H9 (cell line): Measurements from ENCODE around the gene CDC5L. TPM values are rescaled to one million over a fixed set of nuclear protein-coding genes. Genes with fewer than 3 reads are reported as not detected.

Experiments
- DNase-seq: peaks from one replicate; pipeline ENCODE4 v3.0.0-alpha.2; 2017
- H2AFZ ChIP-seq: one replicate; pipeline ENCODE4 v1.6.1; 2013; ENCODE audit warnings: mild to moderate bottlenecking, low read length, control low read depth, moderate library complexity
- H2AK5ac ChIP-seq: 2 replicates; pipeline ENCODE4 v1.6.1; 2013; ENCODE audit warnings: low read length, control low read depth, mixed read lengths; ENCODE audit not compliant: insufficient read length
- H2BK120ac ChIP-seq: one replicate; pipeline ENCODE4 v1.6.1; 2013; ENCODE audit warnings: low read depth, mild to moderate bottlenecking, low read length, control low read depth, inconsistent platforms; ENCODE audit not compliant: poor library complexity, severe bottlenecking
- H2BK12ac ChIP-seq: 2 replicates; pipeline ENCODE4 v1.6.1; 2013; ENCODE audit warnings: low read length, control low read depth, mixed read lengths, low read depth; ENCODE audit not compliant: insufficient read length
- H2BK15ac ChIP-seq: 2 replicates; pipeline ENCODE4 v1.6.1; 2013; ENCODE audit warnings: low read depth, low read length, control low read depth
- H2BK20ac ChIP-seq: one replicate; pipeline ENCODE4 v1.6.1; 2013; ENCODE audit warnings: low read depth, mild to moderate bottlenecking, low read length, control low read depth, inconsistent platforms; ENCODE audit not compliant: poor library complexity, severe bottlenecking
- H2BK5ac ChIP-seq: 2 replicates; pipeline ENCODE4 v1.6.1; 2013; ENCODE audit warnings: low read length, control low read depth, mixed read lengths; ENCODE audit not compliant: insufficient read length
- H3K14ac ChIP-seq: 2 replicates; pipeline ENCODE4 v1.6.1; 2013; ENCODE audit warnings: low read length, control low read depth; ENCODE audit not compliant: insufficient read depth
- H3K18ac ChIP-seq: 2 replicates; pipeline ENCODE4 v1.6.1; 2013; ENCODE audit warnings: low read depth, mild to moderate bottlenecking, mixed read lengths, low read length, control low read depth; ENCODE audit not compliant: insufficient read length
- H3K23ac ChIP-seq: 2 replicates; pipeline ENCODE4 v1.6.1; 2013; ENCODE audit warnings: low read length, control low read depth, mixed read lengths, low read depth; ENCODE audit not compliant: insufficient read length
- H3K23me2 ChIP-seq: 2 replicates; pipeline ENCODE4 v1.6.1; 2013; ENCODE audit warnings: low read depth, mild to moderate bottlenecking, mixed read lengths, low read length, control low read depth; ENCODE audit not compliant: insufficient read length, poor library complexity, severe bottlenecking
- H3K27ac ChIP-seq: 2 replicates; pipeline ENCODE4 v1.5.1; 2013; ENCODE audit warnings: low read length, control low read depth, mixed read lengths, low read depth; ENCODE audit not compliant: insufficient read length
- H3K27me3 ChIP-seq: 2 replicates; pipeline ENCODE4 v1.6.1; 2013; ENCODE audit warnings: low read length, control low read depth, inconsistent platforms; ENCODE audit not compliant: insufficient read depth
- H3K4ac ChIP-seq: 2 replicates; pipeline ENCODE4 v1.6.1; 2013; ENCODE audit warnings: low read depth, mild to moderate bottlenecking, control low read depth, inconsistent platforms, low read length, moderate library complexity
- H3K4me1 ChIP-seq: 2 replicates; pipeline ENCODE4 v1.6.1; 2013; ENCODE audit warnings: low read length, control low read depth, inconsistent platforms; ENCODE audit not compliant: insufficient read depth
- H3K4me2 ChIP-seq: 2 replicates; pipeline ENCODE4 v1.6.1; 2013; ENCODE audit warnings: low read length, control low read depth, mixed read lengths; ENCODE audit not compliant: insufficient read length, insufficient read depth
- H3K56ac ChIP-seq: 2 replicates; pipeline ENCODE4 v1.6.1; 2013; ENCODE audit warnings: low read depth, mild to moderate bottlenecking, mixed read lengths, low read length, control low read depth; ENCODE audit not compliant: insufficient read length
- H3K79me1 ChIP-seq: 2 replicates; pipeline ENCODE4 v1.6.1; 2013; ENCODE audit warnings: low read depth, mild to moderate bottlenecking, moderate library complexity, low read length, control low read depth, inconsistent platforms; ENCODE audit not compliant: insufficient read depth, poor library complexity, severe bottlenecking
- H3K79me2 ChIP-seq: 2 replicates; pipeline ENCODE4 v1.6.1; 2013; ENCODE audit warnings: low read length, control low read depth, inconsistent platforms; ENCODE audit not compliant: insufficient read depth
- H3K9ac ChIP-seq: 2 replicates; pipeline ENCODE4 v1.6.1; 2013; ENCODE audit warnings: low read length, control low read depth, mixed read lengths; ENCODE audit not compliant: insufficient read length; ENCODE audit errors: extremely low read depth
- H3K9me3 ChIP-seq: one replicate; pipeline ENCODE4 v1.6.1; 2013; ENCODE audit warnings: low read depth, low read length, inconsistent platforms; ENCODE audit not compliant: control insufficient read depth
- H3T11ph ChIP-seq: one replicate; pipeline ENCODE4 v1.6.1; 2013; ENCODE audit warnings: mild to moderate bottlenecking, low read length, control low read depth, inconsistent platforms
- H4K20me1 ChIP-seq: one replicate; pipeline ENCODE4 v1.6.1; 2013; ENCODE audit not compliant: control insufficient read depth, insufficient read length, insufficient read depth
- H4K5ac ChIP-seq: 2 replicates; pipeline ENCODE4 v1.6.1; 2013; ENCODE audit warnings: low read depth, mild to moderate bottlenecking, mixed read lengths, low read length, control low read depth; ENCODE audit not compliant: insufficient read length
- H4K8ac ChIP-seq: replicated peaks from 2 replicates; pipeline ENCODE4 v1.6.1; 2013; ENCODE audit warnings: low read length, control low read depth, mixed read lengths, low read depth; ENCODE audit not compliant: insufficient read length
- H4K91ac ChIP-seq: 2 replicates; pipeline ENCODE4 v1.6.1; 2013; ENCODE audit warnings: low read depth, mild to moderate bottlenecking, moderate library complexity, mixed read lengths, low read length, control low read depth; ENCODE audit not compliant: insufficient read length
- H3K27ac Mint-ChIP-seq, 3 experiments: 2 replicates in 2 of 3; 3 replicates in 1 of 3; pipeline ENCODE4 v1.8.0; 2020 to 2021; ENCODE audit warnings: mixed read lengths in 3 of 3, mild to moderate bottlenecking in 1 of 3, moderate library complexity in 1 of 3
- H3K27me3 Mint-ChIP-seq: 2 replicates; pipeline ENCODE4 v1.8.0; 2021; ENCODE audit warnings: low read depth, mild to moderate bottlenecking, moderate library complexity, mixed read lengths
- H3K36me3 Mint-ChIP-seq, 3 experiments: 2 replicates in 2 of 3; 3 replicates in 1 of 3; pipeline ENCODE4 v1.8.0; 2020 to 2021; ENCODE audit warnings: low read depth in 3 of 3, mixed read lengths in 3 of 3; ENCODE audit not compliant: insufficient read depth in 1 of 3
- H3K4me1 Mint-ChIP-seq, 2 experiments: 2 replicates each; pipeline ENCODE4 v1.8.0; 2020; ENCODE audit warnings: mixed read lengths in 2 of 2
- H3K4me3 Mint-ChIP-seq, 2 experiments: 2 replicates in 1 of 2; 3 replicates in 1 of 2; pipeline ENCODE4 v1.8.0; 2020 to 2021; ENCODE audit warnings: mild to moderate bottlenecking in 2 of 2, mixed read lengths in 2 of 2, moderate library complexity in 1 of 2
- H3K9me3 Mint-ChIP-seq, 2 experiments: 2 replicates in 1 of 2; 3 replicates in 1 of 2; pipeline ENCODE4 v1.8.0; 2020; ENCODE audit warnings: mild to moderate bottlenecking in 2 of 2, mixed read lengths in 2 of 2, moderate library complexity in 1 of 2
- CTCF ChIP-seq: fragments of 200-600 bp; sonication (generic); conservative IDR thresholded peaks from 3 replicates; pipeline ENCODE4 v1.8.0; 2021; ENCODE audit warnings: antibody characterized with exemption, mild to moderate bottlenecking
- WGBS: extraction: QIAGEN DNeasy Blood & Tissue Kit; methylation state at CpG from one replicate; pipeline ENCODE4 v1.1.7; 2013; ENCODE audit warnings: missing lambda C conversion rate, low lambda C conversion rate, mixed read lengths; ENCODE audit not compliant: insufficient read length; ENCODE audit errors: extremely low coverage; 5-methylcytosine and 5-hydroxymethylcytosine counted together
- total RNA-seq: library from RNA; stranded (reverse); gene quantifications from 2 replicates; pipeline ENCODE4 v1.2.1, GENCODE V29; 2021

Gene CDC5L
- total RNA-seq, 1 experiment from 2014 or later: 34.3 TPM

- Histone ChIP-seq H3K18ac (no peak overlapping the region), H3K27ac (no peak overlapping the region), H4K8ac (no peak overlapping the region), H3K14ac (no peak overlapping the region), H4K20me1 (no peaks in the 10 kb centered on the region), H2BK15ac (no peak overlapping the region), H3K23ac (no peak overlapping the region), H3K23me2 (no peaks in the 10 kb centered on the region), H3K4ac (no peak overlapping the region), H3T11ph (no peak overlapping the region), H2BK20ac (no peak overlapping the region), H3K56ac (no peak overlapping the region), H2BK120ac (no peak overlapping the region), H3K9ac (no peak overlapping the region), H3K27me3 (no peaks in the 10 kb centered on the region), H2BK12ac (no peak overlapping the region), H3K9me3 (no peaks in the 10 kb centered on the region), H3K79me1 (no peaks in the 10 kb centered on the region), H3K4me2 (no peak overlapping the region), H2BK5ac (no peak overlapping the region), H3K79me2 (no peaks in the 10 kb centered on the region), H4K91ac (no peak overlapping the region), H2AFZ (no peak overlapping the region), H4K5ac (no peak overlapping the region), H3K4me1 (no peaks in the 10 kb centered on the region), H2AK5ac (no peak overlapping the region)
- no peak for DNase-seq
- no peak for TF ChIP-seq CTCF
- no peaks in the 10 kb centered on the region for H3K4me1 Mint-ChIP-seq
- no peak overlapping the region for H3K4me3 Mint-ChIP-seq
- H3K36me3 Mint-ChIP-seq: no peaks in the 10 kb centered on the region
- peaks cover 12% of the 10 kb centered on the region for H3K27me3 Mint-ChIP-seq
- H3K9me3 Mint-ChIP-seq: no peaks in the 10 kb centered on the region
- WGBS: no CpG with 5 or more reads among the region's 3 CpGs
- H3K27ac Mint-ChIP-seq: no peak overlapping the region; a peak in 1 of 7 replicates
Measured at GRCh38 chr6:44377484-44377883, 10.0 kb upstream of the CDC5L start.
